GM10248 (cell line): ENCODE results near the gene BSND.

ENCODE experiments used
- CTCF ChIA-PET: fragments of 300-600 bp; sonication (Branson Sonifier 250); formaldehyde crosslinking; extraction: SDS; loops from one replicate; lab custom pipeline; 2021; ENCODE audit warnings: antibody characterized with exemption; lab: Yijun Ruan, JAX
- POLR2A ChIA-PET: fragments of 350-650 bp; sonication (Branson Sonifier 250); formaldehyde crosslinking; extraction: SDS; loops from one replicate; lab custom pipeline; 2020; ENCODE audit warnings: antibody characterized with exemption; lab: Yijun Ruan, JAX
- DNase-seq: peaks from one replicate; pipeline ENCODE4 v3.0.0; 2012; ENCODE audit errors: extremely low spot score
- CTCF ChIP-seq: IDR thresholded peaks from 2 replicates; pipeline ENCODE4 v1.5.1; 2012; ENCODE audit warnings: mild to moderate bottlenecking, low read depth; ENCODE audit errors: extremely low read depth, missing control alignments, control extremely low read depth

BSND gene

GRCh38 chr1:54965624-54966340 is 33.0 kb upstream of the BSND start:
- ChIA-PET POLR2A (no interaction called here), CTCF (interaction anchor here (0.7 to 3.6 kb wide), 6 partner anchors 12 to 32 kb away, joined by 3 to 25 read pairs (median 12); no protein-coding TSS in a partner anchor)
- no peak for TF ChIP-seq CTCF
- peak; percentile 40 for DNase-seq

GRCh38 chr1:54967372-54967771 is 31.4 kb upstream of the BSND start:
- POLR2A ChIA-PET = no interaction called here
- peak; percentile 2 for DNase-seq
- TF ChIP-seq CTCF = no peak
- CTCF ChIA-PET = interaction anchor here (1.2 kb wide), 1 partner anchor 19 kb away, joined by 3 read pairs; no protein-coding TSS in a partner anchor

GRCh38 chr1:54968551-54968950 is 30.2 kb upstream of the BSND start:
- CTCF ChIA-PET = interaction anchor here (1.0 to 1.2 kb wide), 2 partner anchors 20 to 24 kb away, joined by 3 to 4 read pairs; no protein-coding TSS in a partner anchor
- POLR2A ChIA-PET = no interaction called here
- DNase-seq = no peak
- TF ChIP-seq CTCF = no peak

GRCh38 chr1:54969879-54970278 is 28.9 kb upstream of the BSND start:
- ChIA-PET CTCF (interaction anchor here (1.0 kb wide), 1 partner anchor 25 kb away, joined by 4 read pairs; no protein-coding TSS in a partner anchor), POLR2A (no interaction called here)
- no peak for TF ChIP-seq CTCF
- DNase-seq = no peak

- ChIA-PET POLR2A (no interaction called here), CTCF (interaction anchor here (1.2 to 1.6 kb wide), 2 partner anchors 8 to 26 kb away, joined by 3 to 6 read pairs; no protein-coding TSS in a partner anchor)
- no peak for TF ChIP-seq CTCF
- DNase-seq = no peak
Observed at GRCh38 chr1:54970901-54971300, 27.8 kb upstream of the BSND start.

GRCh38 chr1:54971317-54971791 is 27.4 kb upstream of the BSND start:
- CTCF ChIA-PET = interaction anchor here (1.2 to 2.1 kb wide), 4 partner anchors 8 to 26 kb away, joined by 3 to 8 read pairs (median 4); no protein-coding TSS in a partner anchor
- POLR2A ChIA-PET = no interaction called here
- peak; percentile 42 for DNase-seq
- no peak for TF ChIP-seq CTCF
